Activated naive CD8-positive, alpha-beta T cell treated with anti-CD3 and anti-CD28 coated beads, Interleukin-2, amount 10 ng/mL, durations not matched to agents 7 days and 5 days (primary cell): Measurements from ENCODE around the gene NPHP1. TPM values are rescaled to one million over a fixed set of nuclear protein-coding genes. Genes with fewer than 3 reads are reported as not detected.
"Not testable (repeated sequence)": the region's sequence is repeated elsewhere in the genome, so short reads cannot be mapped to it uniquely, and the experiment has no call there.

Experiments used
- ATAC-seq: fragments of 150-1000 bp; cut with Tn5 transposase; one replicate; pipeline ENCODE4 v1.10.0; 2021; ENCODE audit warnings: low read depth, moderate library complexity
- POLR2A ChIA-PET: fragments of 350-600 bp; sonication (Branson Sonifier 250); formaldehyde crosslinking; loops from one replicate; lab custom pipeline; 2021; ENCODE audit warnings: antibody characterized with exemption; lab: Charles Lee
- DNase-seq: peaks from one replicate; pipeline ENCODE4 v3.0.0; 2021
- H3K27ac Mint-ChIP-seq: one replicate; pipeline ENCODE4 v1.8.0; 2022; ENCODE audit warnings: mild to moderate bottlenecking, mixed read lengths
- H3K27me3 Mint-ChIP-seq: one replicate; pipeline ENCODE4 v1.8.0; 2022; ENCODE audit warnings: mild to moderate bottlenecking, moderate library complexity, mixed read lengths
- H3K36me3 Mint-ChIP-seq: one replicate; pipeline ENCODE4 v1.8.0; 2021; ENCODE audit warnings: mild to moderate bottlenecking, mixed read lengths
- H3K4me1 Mint-ChIP-seq: one replicate; pipeline ENCODE4 v1.8.0; 2021; ENCODE audit warnings: mixed read lengths
- H3K4me3 Mint-ChIP-seq: one replicate; pipeline ENCODE4 v1.8.0; 2022; ENCODE audit warnings: mild to moderate bottlenecking, moderate library complexity, mixed read lengths
- H3K9me3 Mint-ChIP-seq: one replicate; pipeline ENCODE4 v1.8.0; 2021; ENCODE audit warnings: mixed read lengths
- total RNA-seq, 2 experiments: library from RNA; stranded (reverse); gene quantifications; one replicate each; pipeline ENCODE4 v1.2.3, GENCODE V29; 2021

The NPHP1 gene
- total RNA-seq, 2 experiments from 2014 or later: 0.43 to 0.72 TPM

DNA sequence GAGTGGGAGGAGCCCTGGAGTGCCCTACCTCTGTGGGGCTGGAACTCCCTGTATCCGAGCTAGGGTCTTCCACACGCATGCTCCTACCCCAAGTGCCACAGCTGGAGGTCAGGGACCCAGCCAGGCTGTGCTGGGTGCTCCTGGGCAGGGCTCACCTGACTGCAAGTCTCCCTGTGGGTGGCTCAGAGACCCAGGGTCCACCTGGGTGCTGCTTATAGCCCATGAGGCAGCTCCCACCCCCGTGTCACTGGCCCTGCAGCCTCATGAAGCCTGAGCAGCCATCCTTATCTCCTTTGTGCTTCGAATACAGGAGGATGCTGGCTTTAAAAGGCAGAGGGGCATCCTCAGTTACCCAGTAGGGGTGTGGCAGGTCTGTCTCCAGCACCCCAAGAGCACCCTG lies 103.9 kb downstream of the NPHP1 start:
- H3K4me3 Mint-ChIP-seq, H3K36me3 Mint-ChIP-seq, H3K4me1 Mint-ChIP-seq, H3K9me3 Mint-ChIP-seq, H3K27ac Mint-ChIP-seq, POLR2A ChIA-PET, ATAC-seq, DNase-seq: not testable (repeated sequence)
- H3K27me3 Mint-ChIP-seq: peaks cover 13% of the 10 kb centered on the region

DNA sequence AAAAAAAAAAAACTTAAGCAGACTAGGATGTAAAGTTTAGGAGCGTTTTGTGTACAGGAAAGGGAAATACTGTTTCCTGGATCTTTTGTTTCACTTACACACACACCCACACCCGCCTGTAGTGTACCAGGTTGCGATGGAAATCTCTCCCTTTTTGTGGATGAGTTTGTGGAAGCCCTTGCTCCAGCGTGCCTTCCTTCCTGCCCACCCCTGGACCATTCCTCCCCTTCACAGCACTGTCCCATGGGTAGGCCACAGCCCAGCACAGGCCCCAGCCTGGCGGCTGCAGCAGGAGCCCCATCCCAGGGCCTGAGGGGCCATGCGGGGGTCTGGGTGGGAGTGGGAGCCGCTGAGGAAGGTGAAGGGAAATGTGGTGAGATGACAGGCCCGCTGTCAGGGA lies 104.3 kb downstream of the NPHP1 start:
- H3K36me3 Mint-ChIP-seq: no peaks in the 10 kb centered on the region
- no peak overlapping the region for H3K4me3 Mint-ChIP-seq
- H3K27ac Mint-ChIP-seq: no peak overlapping the region
- H3K9me3 Mint-ChIP-seq: no peaks in the 10 kb centered on the region
- POLR2A ChIA-PET: no interaction called here
- no peak for ATAC-seq
- peaks cover 15% of the 10 kb centered on the region for H3K27me3 Mint-ChIP-seq
- H3K4me1 Mint-ChIP-seq: peaks cover 7% of the 10 kb centered on the region
- no peak for DNase-seq

DNA sequence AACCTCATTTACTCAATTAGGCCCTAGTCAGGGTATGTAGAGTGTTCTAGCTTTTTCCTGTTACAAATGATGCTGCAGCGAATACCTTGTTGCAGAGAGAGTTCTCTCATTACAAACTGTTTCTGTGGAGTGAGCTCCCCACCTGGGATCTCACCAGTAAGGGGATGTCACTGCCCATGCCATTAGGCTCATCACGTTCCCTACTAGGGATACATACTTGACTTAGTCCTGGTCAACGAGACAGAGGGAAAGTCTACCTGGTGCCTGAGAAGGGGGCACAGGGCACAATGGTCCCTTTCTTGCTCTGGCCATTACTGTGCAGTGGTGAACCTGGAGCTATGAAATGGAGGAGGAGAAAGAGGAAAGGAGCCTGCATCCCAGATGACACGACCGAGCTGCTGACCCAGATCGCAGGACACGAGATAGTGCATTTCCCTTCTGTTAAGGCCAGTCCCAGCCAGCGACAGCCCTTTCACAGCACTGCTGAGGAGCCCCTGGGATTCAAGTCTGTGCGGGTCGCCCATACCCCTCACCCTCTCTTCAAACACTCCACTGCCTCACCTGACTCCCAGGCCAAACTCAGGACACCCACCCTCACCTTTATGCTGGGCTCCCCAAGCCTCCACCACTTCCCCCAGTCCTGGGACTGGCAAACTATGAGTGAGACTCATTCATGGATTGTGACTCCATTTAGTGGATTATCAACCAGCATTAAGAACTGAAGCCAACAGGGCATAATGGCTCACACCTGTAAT lies 105.2 kb downstream of the NPHP1 start:
- DNase-seq: no peak
- Mint-ChIP-seq H3K4me1 (peaks cover 7% of the 10 kb centered on the region), H3K27ac (no peak overlapping the region), H3K27me3 (peaks cover 13% of the 10 kb centered on the region), H3K9me3 (no peaks in the 10 kb centered on the region), H3K4me3 (no peak overlapping the region), H3K36me3 (no peaks in the 10 kb centered on the region)
- POLR2A ChIA-PET: no interaction called here
- ATAC-seq: no peak

DNA sequence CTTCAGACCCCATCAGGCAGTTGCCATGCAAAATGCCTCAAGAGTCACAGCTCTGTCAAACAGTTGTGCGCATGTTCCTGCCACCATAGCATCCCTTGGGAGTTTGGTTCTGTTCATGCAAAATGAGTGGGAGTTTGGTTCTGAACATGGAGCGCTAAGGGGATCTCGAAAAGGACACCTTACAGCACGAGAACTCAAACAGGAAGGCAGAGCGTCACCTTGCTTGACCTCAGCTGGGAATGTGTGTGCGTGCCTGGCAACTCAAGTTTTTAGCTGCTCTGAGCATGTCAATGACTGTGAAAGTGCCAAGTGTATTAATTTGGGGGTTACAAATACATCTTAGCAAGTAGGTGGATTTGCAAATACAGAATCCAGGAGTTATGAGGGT lies 105.8 kb downstream of the NPHP1 start:
- POLR2A ChIA-PET: no interaction called here
- no peak overlapping the region for H3K27ac Mint-ChIP-seq
- ATAC-seq (no peak), DNase-seq (no peak)
- peaks cover 7% of the 10 kb centered on the region for H3K27me3 Mint-ChIP-seq
- H3K4me1 Mint-ChIP-seq: peaks cover 7% of the 10 kb centered on the region
- no peaks in the 10 kb centered on the region for H3K9me3 Mint-ChIP-seq
- no peak overlapping the region for H3K4me3 Mint-ChIP-seq
- no peaks in the 10 kb centered on the region for H3K36me3 Mint-ChIP-seq

DNA sequence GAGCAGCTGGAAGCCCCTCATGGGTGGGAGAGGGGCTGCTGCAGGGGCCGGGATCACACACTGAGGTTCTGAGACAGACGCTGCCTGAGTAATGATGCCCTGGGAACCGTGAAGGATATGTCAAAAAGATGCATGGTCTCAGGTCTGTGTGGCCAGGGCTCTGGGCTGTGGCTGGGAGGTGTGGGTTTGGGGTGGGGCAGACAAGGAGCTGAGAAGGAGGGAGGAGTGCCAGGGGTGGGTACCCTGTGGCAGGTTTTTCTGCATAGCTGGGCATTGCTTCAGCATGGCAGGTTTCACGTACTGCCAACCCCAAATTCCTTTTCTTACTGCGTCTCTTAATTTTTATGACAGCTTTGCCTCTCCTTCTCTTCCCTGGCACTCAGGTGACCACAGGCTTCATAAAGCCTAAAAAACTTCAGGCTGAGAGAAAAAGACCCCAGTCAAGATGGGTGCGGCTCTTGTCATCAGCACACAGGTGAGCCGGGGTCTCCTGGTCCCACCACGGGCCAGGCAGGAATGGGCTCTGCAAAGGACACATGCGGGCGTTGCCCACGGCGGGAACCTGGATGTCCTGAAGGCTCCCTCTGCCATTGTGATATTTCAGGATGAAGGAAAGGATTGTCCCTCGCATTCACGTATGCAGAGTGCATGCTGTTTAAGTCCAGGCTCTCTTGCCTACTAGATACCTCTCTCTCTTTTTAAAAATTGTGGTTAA lies 107.2 kb downstream of the NPHP1 start:
- ATAC-seq (no peak), DNase-seq (no peak)
- Mint-ChIP-seq H3K4me1 (peaks cover 7% of the 10 kb centered on the region), H3K9me3 (no peaks in the 10 kb centered on the region), H3K4me3 (no peak overlapping the region), H3K36me3 (no peaks in the 10 kb centered on the region), H3K27ac (no peak overlapping the region), H3K27me3 (peaks cover 4% of the 10 kb centered on the region)
- POLR2A ChIA-PET: no interaction called here

DNA sequence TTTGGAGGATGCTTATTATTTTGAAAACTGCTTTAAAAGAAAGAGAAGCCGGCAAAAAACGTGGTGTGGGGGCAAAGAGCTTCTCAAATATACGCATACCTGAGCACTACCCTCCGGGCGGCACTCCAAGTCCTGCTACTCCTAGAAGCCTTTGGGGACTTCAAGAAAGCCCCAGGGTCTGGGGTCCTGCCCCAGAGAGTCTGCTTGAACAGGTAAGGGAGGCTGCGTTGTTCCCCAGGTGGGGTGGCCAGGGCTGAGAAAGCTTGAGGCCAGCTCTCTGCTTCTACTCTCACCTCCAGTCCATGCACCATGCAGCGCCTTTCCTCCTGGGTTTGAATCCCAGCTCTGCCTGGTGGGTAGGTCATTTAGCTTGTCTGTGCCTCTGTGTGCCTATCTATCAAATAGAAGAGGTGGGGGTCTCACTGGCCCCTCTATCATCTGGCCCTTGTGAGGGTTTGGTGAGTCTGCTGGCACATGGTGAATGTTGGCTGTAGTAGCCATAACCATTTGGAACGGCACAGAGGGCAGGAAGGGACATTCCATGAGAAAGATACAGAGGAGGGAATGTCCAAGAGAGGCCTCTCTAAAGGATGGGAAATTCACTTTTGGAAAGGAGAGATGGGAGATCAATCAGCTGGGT lies 108.7 kb downstream of the NPHP1 start:
- H3K4me3 Mint-ChIP-seq: no peak overlapping the region
- H3K27me3 Mint-ChIP-seq: peaks cover 4% of the 10 kb centered on the region
- H3K4me1 Mint-ChIP-seq: peaks cover 1% of the 10 kb centered on the region
- no peaks in the 10 kb centered on the region for H3K36me3 Mint-ChIP-seq
- DNase-seq (no peak), ATAC-seq (no peak)
- H3K9me3 Mint-ChIP-seq: no peaks in the 10 kb centered on the region
- POLR2A ChIA-PET: no interaction called here
- no peak overlapping the region for H3K27ac Mint-ChIP-seq

DNA sequence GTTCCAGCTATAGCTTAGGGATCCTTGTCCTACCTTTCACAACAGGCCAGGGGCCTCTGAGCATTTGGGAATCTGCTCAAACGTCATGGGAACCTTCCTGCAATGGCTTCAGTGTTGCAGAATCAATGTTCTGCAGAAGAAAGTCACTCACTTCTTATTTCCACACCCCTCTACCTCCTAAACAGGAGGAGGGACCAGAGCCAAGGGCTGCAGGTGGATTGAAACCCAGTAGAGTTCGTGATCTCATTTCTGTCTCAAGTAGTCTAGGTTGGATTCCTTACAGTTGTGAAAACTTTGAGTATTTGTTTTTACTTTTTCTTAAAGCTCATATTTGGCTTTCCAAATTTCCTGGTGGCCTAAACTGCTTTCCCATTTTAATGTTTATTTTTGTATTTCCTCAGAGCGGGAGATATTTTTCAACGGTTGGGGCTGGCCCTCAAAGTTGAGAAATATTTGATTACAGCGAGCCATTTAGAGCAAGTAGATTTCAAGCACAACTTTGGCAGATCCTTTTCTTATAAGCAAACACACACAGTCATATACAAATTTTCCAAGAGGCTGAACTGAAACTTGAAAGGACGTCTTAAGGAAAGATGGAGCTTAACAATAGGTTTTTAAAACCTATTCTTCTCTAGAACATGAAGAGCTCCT lies 109.8 kb downstream of the NPHP1 start:
- H3K27me3 Mint-ChIP-seq, ATAC-seq, H3K36me3 Mint-ChIP-seq, H3K9me3 Mint-ChIP-seq, DNase-seq, H3K27ac Mint-ChIP-seq, H3K4me3 Mint-ChIP-seq, POLR2A ChIA-PET, H3K4me1 Mint-ChIP-seq: not testable (repeated sequence)

DNA sequence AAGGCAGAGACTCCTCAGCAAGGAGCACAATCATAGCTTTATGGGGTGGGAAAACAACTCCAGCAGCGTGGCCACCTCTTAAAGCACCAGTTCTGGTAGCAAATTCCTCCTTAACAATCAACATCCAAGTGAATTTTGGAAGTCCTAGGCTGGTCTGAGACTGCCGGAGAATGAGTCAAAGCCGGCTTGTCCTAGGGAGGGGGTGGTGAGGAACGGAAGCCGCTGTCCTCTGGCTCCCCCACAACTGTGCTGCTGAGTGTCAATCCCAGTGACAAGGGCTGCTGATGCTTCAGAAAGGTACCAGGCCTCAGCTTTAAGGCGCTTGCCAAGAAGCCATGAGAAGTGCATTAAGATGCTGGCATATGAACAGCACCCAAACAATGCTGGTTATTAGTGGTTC lies 110.9 kb downstream of the NPHP1 start:
- H3K36me3 Mint-ChIP-seq, H3K27ac Mint-ChIP-seq, H3K9me3 Mint-ChIP-seq, H3K27me3 Mint-ChIP-seq, ATAC-seq, POLR2A ChIA-PET, H3K4me1 Mint-ChIP-seq, H3K4me3 Mint-ChIP-seq, DNase-seq: not testable (repeated sequence)

DNA sequence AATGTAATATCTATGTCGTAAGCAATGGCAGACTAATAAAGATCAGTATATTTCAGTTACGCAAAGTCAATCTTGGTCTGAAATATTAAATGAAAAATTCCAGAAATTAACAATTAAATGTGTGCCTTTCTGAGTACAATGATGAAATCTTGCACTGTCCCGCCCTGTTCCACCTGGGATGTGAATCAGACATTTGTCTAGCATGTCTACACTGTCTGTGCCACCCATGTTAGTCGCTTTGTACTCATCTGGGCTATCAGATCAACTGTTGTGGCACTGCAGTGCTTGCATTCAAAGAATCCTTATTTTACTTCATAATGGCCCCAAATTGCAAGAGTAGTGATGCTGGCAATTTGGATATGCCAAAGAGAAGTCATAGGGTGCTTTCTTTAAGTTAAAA lies 114.6 kb downstream of the NPHP1 start:
- H3K4me1 Mint-ChIP-seq, H3K9me3 Mint-ChIP-seq, H3K27me3 Mint-ChIP-seq, H3K4me3 Mint-ChIP-seq, H3K27ac Mint-ChIP-seq, H3K36me3 Mint-ChIP-seq, ATAC-seq, POLR2A ChIA-PET, DNase-seq: not testable (repeated sequence)

DNA sequence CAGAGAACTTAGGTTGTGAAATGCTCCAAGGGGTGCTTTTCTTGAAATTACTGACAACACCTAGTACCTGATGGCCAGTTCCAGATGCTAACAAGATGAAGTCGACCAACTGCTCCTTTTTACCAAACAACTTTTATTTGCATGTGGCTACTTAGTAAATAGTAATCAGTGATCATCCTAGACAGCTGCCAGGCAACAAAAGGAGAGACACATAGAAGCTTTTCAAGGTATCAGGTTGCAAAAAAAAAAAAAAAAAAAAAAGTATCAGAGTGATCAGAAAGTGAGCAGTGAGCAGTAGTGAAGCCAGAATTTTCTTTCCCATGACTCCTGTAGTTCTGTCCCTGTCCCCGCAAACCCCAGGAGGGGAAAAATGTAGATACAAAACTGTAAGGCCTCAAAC lies 121.1 kb downstream of the NPHP1 start:
- H3K4me3 Mint-ChIP-seq, H3K4me1 Mint-ChIP-seq, H3K9me3 Mint-ChIP-seq, H3K27ac Mint-ChIP-seq, H3K27me3 Mint-ChIP-seq, POLR2A ChIA-PET, H3K36me3 Mint-ChIP-seq, DNase-seq, ATAC-seq: not testable (repeated sequence)

DNA sequence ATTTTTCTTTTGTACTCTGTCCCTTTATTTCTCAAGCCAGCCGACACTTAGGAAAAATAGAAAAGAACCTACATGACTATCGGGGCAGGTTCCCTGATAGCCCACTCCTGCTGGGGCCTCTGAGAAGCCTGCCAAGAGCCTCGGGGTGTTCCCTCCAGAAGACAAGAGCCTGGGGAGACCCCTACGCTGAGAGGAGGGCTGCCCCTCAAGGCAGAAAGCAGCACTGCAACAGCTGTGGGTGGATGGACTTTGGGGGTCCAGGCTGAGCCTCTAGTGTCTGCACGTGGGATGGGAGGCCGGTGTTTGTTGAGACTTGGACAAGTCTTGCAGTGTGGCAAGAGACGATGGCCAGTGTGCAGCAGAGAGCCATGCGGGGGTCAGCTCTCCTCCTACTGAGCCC lies 121.7 kb downstream of the NPHP1 start:
- H3K27me3 Mint-ChIP-seq, H3K4me3 Mint-ChIP-seq, ATAC-seq, DNase-seq, H3K27ac Mint-ChIP-seq, POLR2A ChIA-PET, H3K4me1 Mint-ChIP-seq, H3K36me3 Mint-ChIP-seq, H3K9me3 Mint-ChIP-seq: not testable (repeated sequence)

DNA sequence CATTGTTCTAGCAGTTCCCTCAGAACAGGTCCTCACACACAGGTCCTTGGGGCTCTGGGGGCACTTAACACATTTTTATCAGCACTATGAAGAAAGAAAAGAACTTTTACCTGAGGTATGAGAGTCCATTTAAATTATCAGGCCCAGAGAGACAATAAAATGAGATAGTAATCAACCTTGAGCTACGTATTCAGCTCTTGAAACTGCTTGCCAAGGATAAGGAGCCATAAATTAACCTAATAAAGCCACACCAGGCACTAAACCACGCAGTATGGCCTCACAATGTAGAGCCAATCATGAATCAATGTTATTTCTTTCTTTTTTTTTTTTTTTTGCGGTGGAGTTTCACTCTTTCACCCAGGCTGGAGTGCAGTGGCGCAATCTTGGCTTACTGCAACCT lies 126.7 kb downstream of the NPHP1 start:
- H3K36me3 Mint-ChIP-seq, H3K9me3 Mint-ChIP-seq, POLR2A ChIA-PET, DNase-seq, H3K27me3 Mint-ChIP-seq, ATAC-seq, H3K4me1 Mint-ChIP-seq, H3K27ac Mint-ChIP-seq, H3K4me3 Mint-ChIP-seq: not testable (repeated sequence)

DNA sequence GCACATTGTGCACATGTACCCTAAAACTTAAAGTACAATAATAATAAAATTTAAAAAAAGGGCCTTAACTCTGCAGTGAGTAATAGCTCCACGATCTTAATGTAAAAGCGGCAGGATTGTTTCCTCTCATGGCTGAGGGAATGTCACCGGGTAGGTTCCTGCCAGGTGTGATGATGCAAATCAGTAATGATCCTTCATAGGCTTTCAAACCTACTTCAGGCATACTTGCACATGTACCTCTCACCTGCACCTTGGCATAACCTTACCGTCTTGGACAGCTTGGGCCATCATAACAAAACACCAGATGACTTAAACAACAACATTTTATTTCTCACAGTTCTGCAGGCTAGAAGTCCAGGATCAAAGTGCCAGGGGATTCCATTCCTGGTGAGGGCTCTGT lies 128.9 kb downstream of the NPHP1 start:
- H3K36me3 Mint-ChIP-seq, H3K9me3 Mint-ChIP-seq, DNase-seq, H3K27me3 Mint-ChIP-seq, H3K27ac Mint-ChIP-seq, ATAC-seq, H3K4me3 Mint-ChIP-seq, POLR2A ChIA-PET, H3K4me1 Mint-ChIP-seq: not testable (repeated sequence)
